Neuronal stem cell (in vitro differentiated cells): ENCODE measurements around the gene PMFBP1.

Experiments
- DNase-seq: peaks from one replicate; pipeline ENCODE4 v3.0.0-alpha.2; 2013; ENCODE audit warnings: low spot score
- H2AFZ ChIP-seq: one replicate; pipeline ENCODE4 v1.6.1; 2013; ENCODE audit warnings: mild to moderate bottlenecking, low read length, inconsistent platforms
- H2AK5ac ChIP-seq: 2 replicates; pipeline ENCODE4 v1.6.1; 2013; ENCODE audit warnings: low read depth, mild to moderate bottlenecking, inconsistent platforms, low read length, moderate library complexity, mixed read lengths
- H2BK120ac ChIP-seq: 2 replicates; pipeline ENCODE4 v1.6.1; 2013; ENCODE audit warnings: low read depth, mild to moderate bottlenecking, inconsistent platforms, low read length, moderate library complexity, mixed read lengths
- H2BK12ac ChIP-seq: one replicate; pipeline ENCODE4 v1.6.1; 2013; ENCODE audit warnings: low read length, inconsistent platforms
- H2BK15ac ChIP-seq: 2 replicates; pipeline ENCODE4 v1.6.1; 2013; ENCODE audit warnings: mild to moderate bottlenecking, low read length, inconsistent platforms, mixed read lengths
- H2BK5ac ChIP-seq: one replicate; pipeline ENCODE4 v1.6.1; 2013; ENCODE audit warnings: inconsistent platforms, mild to moderate bottlenecking, low read length, moderate library complexity
- H3K14ac ChIP-seq: one replicate; pipeline ENCODE4 v1.6.1; 2013; ENCODE audit warnings: low read length, inconsistent platforms
- H3K18ac ChIP-seq: 2 replicates; pipeline ENCODE4 v1.6.1; 2013; ENCODE audit warnings: low read length, inconsistent platforms
- H3K23ac ChIP-seq: 2 replicates; pipeline ENCODE4 v1.6.1; 2013; ENCODE audit warnings: low read depth, mild to moderate bottlenecking, mixed read lengths, low read length, inconsistent platforms; ENCODE audit not compliant: poor library complexity
- H3K27ac ChIP-seq: replicated peaks from 3 replicates; pipeline ENCODE4 v1.5.1; 2013; ENCODE audit warnings: low read length, inconsistent platforms
- H3K27me3 ChIP-seq, 3 experiments: 2 replicates each; pipeline ENCODE4 v1.6.1; 2013; ENCODE audit warnings: low read length in 3 of 3, mild to moderate bottlenecking in 2 of 3, inconsistent platforms in 1 of 3, low read depth in 1 of 3, mixed read lengths in 1 of 3, moderate library complexity in 1 of 3; ENCODE audit not compliant: control insufficient read depth in 3 of 3, insufficient read depth in 3 of 3
- H3K36me3 ChIP-seq, 2 donors: replicated peaks in 1 of 2; 2 replicates each; pipeline ENCODE4 v1.6.1; 2013; ENCODE audit warnings: low read length in 2 of 2; ENCODE audit not compliant: control insufficient read depth in 2 of 2, insufficient read depth in 2 of 2
- H3K4ac ChIP-seq: 2 replicates; pipeline ENCODE4 v1.6.1; 2013; ENCODE audit warnings: inconsistent platforms, mild to moderate bottlenecking, low read length, moderate library complexity
- H3K4me1 ChIP-seq, 2 donors: 1 replicate in 1 of 2; 2 replicates in 1 of 2; pipeline ENCODE4 v1.6.1; 2013; ENCODE audit warnings: low read length in 2 of 2, low read depth in 1 of 2; ENCODE audit not compliant: control insufficient read depth in 2 of 2, insufficient read depth in 1 of 2
- H3K4me2 ChIP-seq: one replicate; pipeline ENCODE4 v1.6.1; 2013; ENCODE audit warnings: mild to moderate bottlenecking, low read length, inconsistent platforms; ENCODE audit not compliant: insufficient read depth, poor library complexity, severe bottlenecking
- H3K4me3 ChIP-seq, 2 donors: 2 replicates each; pipeline ENCODE4 v1.5.1; 2013; ENCODE audit warnings: low read length in 2 of 2, mild to moderate bottlenecking in 2 of 2, inconsistent platforms in 1 of 2, moderate library complexity in 1 of 2
- H3K79me1 ChIP-seq: one replicate; pipeline ENCODE4 v1.6.1; 2013; ENCODE audit warnings: low read depth, mild to moderate bottlenecking, inconsistent platforms, low read length, moderate library complexity
- H3K9ac ChIP-seq: one replicate; pipeline ENCODE4 v1.6.1; 2013; ENCODE audit warnings: mild to moderate bottlenecking, low read depth, low read length, inconsistent platforms; ENCODE audit not compliant: poor library complexity
- H3K9me3 ChIP-seq, 2 donors: replicated peaks in 1 of 2; 2 replicates each; pipeline versions ENCODE3 to v1.6.1; 2013; ENCODE audit warnings: low read length in 2 of 2, mild to moderate bottlenecking in 2 of 2, inconsistent platforms in 1 of 2, low read depth in 1 of 2, mixed read lengths in 1 of 2, moderate library complexity in 1 of 2; ENCODE audit not compliant: control insufficient read depth in 2 of 2, insufficient read depth in 1 of 2
- H4K8ac ChIP-seq: one replicate; pipeline ENCODE4 v1.6.1; 2013; ENCODE audit warnings: low read depth, mild to moderate bottlenecking, inconsistent platforms, low read length, moderate library complexity
- H4K91ac ChIP-seq: one replicate; pipeline ENCODE4 v1.6.1; 2013; ENCODE audit warnings: low read length, low read depth, mild to moderate bottlenecking, inconsistent platforms; ENCODE audit not compliant: poor library complexity
- WGBS, 2 donors: extraction: QIAGEN DNeasy Blood & Tissue Kit; methylation state at CpG; one replicate each; pipeline ENCODE4 v1.1.7; 2013; ENCODE audit warnings: missing lambda C conversion rate in 2 of 2, mixed read lengths in 1 of 2; ENCODE audit not compliant: insufficient read length in 2 of 2, insufficient replicate concordance in 1 of 2; ENCODE audit errors: extremely low coverage in 2 of 2; 5-methylcytosine and 5-hydroxymethylcytosine counted together

Gene PMFBP1

GRCh38 chr16:72189865-72190371 is 18.0 kb upstream of the PMFBP1 start:
- no peak for DNase-seq
- H3K18ac ChIP-seq = no peak overlapping the region
- no peaks in the 10 kb centered on the region for H3K79me1 ChIP-seq
- H4K8ac ChIP-seq = no peak overlapping the region
- H3K9ac ChIP-seq = no peak overlapping the region
- no peaks in the 10 kb centered on the region for H3K9me3 ChIP-seq
- no peak overlapping the region for H2AK5ac ChIP-seq
- H3K23ac ChIP-seq = no peak overlapping the region
- H3K4ac ChIP-seq = no peak overlapping the region
- no peaks in the 10 kb centered on the region for H3K36me3 ChIP-seq
- no peaks in the 10 kb centered on the region for H3K27me3 ChIP-seq
- H3K27ac ChIP-seq = no peak overlapping the region
- H3K4me1 ChIP-seq = no peaks in the 10 kb centered on the region
- no peak overlapping the region for H2BK12ac ChIP-seq
- no peak overlapping the region for H2AFZ ChIP-seq
- no peak overlapping the region for H4K91ac ChIP-seq
- no peak overlapping the region for H3K14ac ChIP-seq
- no peak overlapping the region for H2BK5ac ChIP-seq
- no peak overlapping the region for H3K4me3 ChIP-seq
- H2BK15ac ChIP-seq = no peak overlapping the region
- H3K4me2 ChIP-seq = no peak overlapping the region
- WGBS, 2 donors = no CpG with 5 or more reads among the region's 6 CpGs
- no peak overlapping the region for H2BK120ac ChIP-seq

- Histone ChIP-seq H4K91ac (no peak overlapping the region), H2BK5ac (no peak overlapping the region), H3K27me3 (no peaks in the 10 kb centered on the region), H3K4me2 (no peak overlapping the region), H2AFZ (no peak overlapping the region), H3K9ac (no peak overlapping the region), H3K79me1 (no peaks in the 10 kb centered on the region), H2BK12ac (no peak overlapping the region), H3K4ac (no peak overlapping the region), H2BK15ac (no peak overlapping the region), H3K4me3 (no peak overlapping the region), H3K9me3 (no peaks in the 10 kb centered on the region), H3K18ac (no peak overlapping the region), H3K27ac (no peak overlapping the region), H3K14ac (no peak overlapping the region), H4K8ac (no peak overlapping the region), H3K4me1 (no peaks in the 10 kb centered on the region), H3K23ac (no peak overlapping the region), H2BK120ac (no peak overlapping the region), H3K36me3 (no peaks in the 10 kb centered on the region), H2AK5ac (no peak overlapping the region)
- DNase-seq = no peak
- WGBS, 2 donors = no CpG with 5 or more reads among the region's 4 CpGs
Observed at GRCh38 chr16:72188541-72188940, 16.6 kb upstream of the PMFBP1 start.

GRCh38 chr16:72187551-72187950 is 15.6 kb upstream of the PMFBP1 start:
- H2BK5ac ChIP-seq = no peak overlapping the region
- no peaks in the 10 kb centered on the region for H3K9me3 ChIP-seq
- DNase-seq = no peak
- H2BK15ac ChIP-seq = no peak overlapping the region
- no peak overlapping the region for H3K14ac ChIP-seq
- H3K27ac ChIP-seq = no peak overlapping the region
- H3K79me1 ChIP-seq = no peaks in the 10 kb centered on the region
- H3K23ac ChIP-seq = no peak overlapping the region
- no peaks in the 10 kb centered on the region for H3K4me1 ChIP-seq
- WGBS, 2 donors = no CpG with 5 or more reads among the region's 6 CpGs
- H3K27me3 ChIP-seq = no peaks in the 10 kb centered on the region
- no peak overlapping the region for H3K4me2 ChIP-seq
- no peak overlapping the region for H2BK120ac ChIP-seq
- H3K9ac ChIP-seq = no peak overlapping the region
- H4K91ac ChIP-seq = no peak overlapping the region
- H3K18ac ChIP-seq = no peak overlapping the region
- no peak overlapping the region for H4K8ac ChIP-seq
- no peak overlapping the region for H3K4me3 ChIP-seq
- no peak overlapping the region for H2AK5ac ChIP-seq
- H2BK12ac ChIP-seq = no peak overlapping the region
- no peak overlapping the region for H2AFZ ChIP-seq
- no peaks in the 10 kb centered on the region for H3K36me3 ChIP-seq
- no peak overlapping the region for H3K4ac ChIP-seq

GRCh38 chr16:72182976-72183375 is 11.0 kb upstream of the PMFBP1 start:
- Histone ChIP-seq H2BK15ac (no peak overlapping the region), H3K23ac (no peak overlapping the region), H3K4me1 (no peaks in the 10 kb centered on the region), H4K8ac (no peak overlapping the region), H3K36me3 (no peaks in the 10 kb centered on the region), H3K9me3 (no peaks in the 10 kb centered on the region), H3K27me3 (no peaks in the 10 kb centered on the region), H3K79me1 (no peaks in the 10 kb centered on the region), H2BK120ac (no peak overlapping the region), H3K4me3 (no peak overlapping the region), H2BK12ac (no peak overlapping the region), H2AK5ac (no peak overlapping the region), H3K9ac (no peak overlapping the region), H3K27ac (no peak overlapping the region), H3K4me2 (no peak overlapping the region), H2AFZ (no peak overlapping the region), H3K14ac (no peak overlapping the region), H2BK5ac (no peak overlapping the region), H3K4ac (no peak overlapping the region), H4K91ac (no peak overlapping the region), H3K18ac (no peak overlapping the region)
- DNase-seq = no peak
